B cell (primary cell): ENCODE data around the gene RTL9.

Source experiments
- CTCF ChIP-seq: fragments of 200-600 bp; IDR thresholded peaks from one replicate; pipeline ENCODE4 v1.8.0; 2022; ENCODE audit warnings: antibody characterized with exemption, mild to moderate bottlenecking
- EZH2 ChIP-seq: IDR thresholded peaks from 2 replicates; pipeline ENCODE4 v1.6.1; 2012; ENCODE audit warnings: borderline replicate concordance, low read depth, mild to moderate bottlenecking, moderate library complexity, low read length; ENCODE audit not compliant: insufficient read depth, poor library complexity, severe bottlenecking

GRCh38 chrX:110321670-110322069 is 37.0 kb upstream of the RTL9 start:
- no peak for TF ChIP-seq CTCF
- no peak for TF ChIP-seq EZH2
